ENCODE measurements around the gene DLG4.

The DLG4 gene

DNA sequence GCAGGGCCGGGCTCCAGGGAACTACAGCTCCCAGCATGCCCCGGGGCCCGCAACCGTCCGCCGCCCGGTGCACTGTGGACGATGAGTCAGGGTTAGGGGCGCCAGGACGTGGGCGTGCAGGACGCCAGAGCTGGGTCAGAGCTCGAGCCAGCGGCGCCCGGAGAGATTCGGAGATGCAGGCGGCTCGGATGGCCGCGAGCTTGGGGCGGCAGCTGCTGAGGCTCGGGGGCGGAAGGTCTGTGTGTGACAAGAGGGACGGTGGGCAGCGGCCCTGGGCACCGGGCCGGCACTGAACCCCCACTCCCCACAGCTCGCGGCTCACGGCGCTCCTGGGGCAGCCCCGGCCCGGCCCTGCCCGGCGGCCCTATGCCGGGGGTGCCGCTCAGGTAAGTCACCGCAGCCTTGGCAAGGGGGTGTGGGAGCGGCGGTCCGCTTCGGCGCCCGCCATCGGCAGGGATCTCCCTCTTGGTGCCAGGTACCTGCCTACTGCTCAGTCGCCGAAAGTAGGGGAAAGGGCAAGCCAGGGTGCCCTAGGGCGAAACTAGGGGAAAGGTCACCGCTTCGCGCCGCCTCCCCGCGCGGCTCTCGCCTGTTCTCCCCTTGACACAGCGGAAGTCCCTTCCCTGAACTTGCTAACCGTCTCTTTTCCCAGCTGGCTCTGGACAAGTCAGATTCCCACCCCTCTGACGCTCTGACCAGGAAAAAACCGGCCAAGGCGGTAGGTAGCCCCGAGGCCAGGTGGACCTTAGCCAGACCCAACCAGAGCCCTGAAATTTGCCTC, at the start of gene DLG4, which contains the start of gene ACADVL:
TSS of gene DLG4 (minus strand) at position 25 of the 781 bp plus-strand sequence.
TSS of gene ACADVL (plus strand) at position 127 of the 781 bp plus-strand sequence. CDS start at position 174, 47 bp downstream.
- DNase-seq = peak; percentile 65

- no peak for DNase-seq
Observed at GRCh38 chr17:7266784-7267183, 47.1 kb upstream of the DLG4 start.

DNA sequence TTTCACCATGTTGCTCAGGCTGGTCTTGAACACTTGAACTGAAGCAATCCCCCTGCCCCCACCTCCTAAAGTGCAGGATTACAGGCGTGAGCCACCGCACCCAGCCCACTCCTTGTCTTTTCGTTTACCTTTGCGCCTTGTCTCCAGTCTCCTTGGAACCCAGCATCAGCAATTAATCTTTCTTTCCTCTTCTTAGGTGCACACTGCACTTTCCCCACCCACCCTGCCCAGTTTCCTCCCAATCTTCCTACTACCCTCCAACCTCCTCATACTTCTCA, 44.1 kb upstream of the DLG4 start:
- DNase-seq = no peak

DNA sequence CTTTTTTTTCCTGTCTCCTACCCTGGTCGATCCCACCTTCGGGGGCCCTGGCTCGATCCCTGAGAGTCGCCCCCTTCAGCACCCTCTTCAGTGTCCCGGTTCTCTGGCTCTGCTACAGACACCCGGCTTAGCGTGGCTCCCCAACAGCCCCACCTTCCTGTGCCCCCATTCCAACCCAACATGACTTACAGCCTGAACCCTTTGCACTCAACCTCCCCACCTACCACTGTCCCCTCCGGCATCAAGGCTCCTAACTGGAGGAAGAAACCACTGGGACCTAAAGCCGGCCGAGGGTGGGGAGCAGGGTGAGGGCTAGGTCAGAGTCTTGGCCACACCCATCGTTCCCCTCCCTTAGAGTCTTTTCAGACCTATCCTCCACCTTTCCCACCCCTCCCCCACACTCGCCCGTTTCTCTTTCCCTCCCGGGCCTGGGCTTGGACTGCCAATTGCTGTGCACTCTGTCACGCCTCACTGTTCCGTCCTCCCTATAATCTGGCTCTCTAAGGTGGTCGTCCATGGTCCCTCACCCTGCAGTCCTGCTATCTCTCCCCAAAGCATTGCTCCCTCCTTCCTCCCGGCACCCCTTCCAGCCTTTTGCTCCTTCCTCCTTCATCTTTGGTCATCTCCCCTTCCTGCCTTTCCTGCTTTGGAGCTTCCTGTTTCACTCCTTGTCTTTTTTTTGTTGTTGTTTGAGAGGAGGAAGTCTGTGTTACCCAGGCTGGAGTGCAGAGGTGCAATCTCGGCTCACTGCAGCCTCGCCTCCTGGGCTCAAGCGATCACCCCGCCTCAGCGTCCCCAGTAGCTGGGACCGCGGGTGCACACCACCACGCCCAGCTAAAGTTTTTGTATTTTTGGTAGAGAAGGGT, 43.5 kb upstream of the DLG4 start:
- DNase-seq = peak; percentile 56

DNA sequence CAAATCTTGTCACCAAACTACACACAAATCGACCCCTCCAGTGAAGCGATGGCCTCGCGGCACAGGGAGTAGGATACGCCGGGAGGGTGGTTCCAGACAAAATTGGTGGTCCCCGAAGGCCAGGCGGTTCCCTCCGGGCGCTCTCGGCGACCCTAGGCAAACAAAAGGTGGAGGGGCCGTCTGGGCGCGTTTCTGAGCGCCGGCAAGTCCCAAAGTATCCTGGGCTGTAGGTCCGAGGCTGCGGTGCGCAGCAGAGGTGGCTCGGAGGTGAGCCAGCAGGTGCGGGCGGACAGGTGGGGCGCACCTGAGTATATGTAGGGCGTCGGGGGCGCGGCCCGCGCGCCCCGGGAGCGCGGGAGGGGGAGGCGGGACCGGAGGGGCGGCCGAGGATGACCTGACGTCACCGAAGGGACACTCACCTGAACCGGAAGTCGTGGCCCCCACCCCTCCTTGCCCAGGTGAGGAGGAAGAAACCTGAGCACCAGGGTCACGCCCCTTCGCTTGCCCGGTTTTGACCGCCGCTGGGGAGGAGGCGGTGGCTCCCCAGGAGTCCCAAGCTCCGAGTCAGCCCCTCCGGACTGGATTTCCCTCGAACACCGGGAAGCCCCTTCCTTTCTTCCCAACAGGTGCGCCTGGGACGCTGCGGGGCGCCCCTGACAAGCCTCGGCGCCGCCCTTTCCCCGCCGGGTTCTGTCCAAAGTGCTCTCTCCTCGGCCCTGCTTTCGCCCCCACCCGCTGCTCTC, 42.7 kb upstream of the DLG4 start, which contains the start of gene CLDN7:
TSS of gene CLDN7 (minus strand) at position 287 of the 743 bp plus-strand sequence. CDS start 435 bp downstream, outside the sequence.
- DNase-seq = peak; percentile 88

- DNase-seq = no peak
Observed at GRCh38 chr17:7261379-7262191, 41.9 kb upstream of the DLG4 start.

GRCh38 chr17:7260651-7261378, 41.2 kb upstream of the DLG4 start:
- DNase-seq = peak; percentile 21

GRCh38 chr17:7260151-7260550, 40.5 kb upstream of the DLG4 start:
- no peak for DNase-seq

- no peak for DNase-seq
Observed at GRCh38 chr17:7259555-7259889, 39.9 kb upstream of the DLG4 start.

DNA sequence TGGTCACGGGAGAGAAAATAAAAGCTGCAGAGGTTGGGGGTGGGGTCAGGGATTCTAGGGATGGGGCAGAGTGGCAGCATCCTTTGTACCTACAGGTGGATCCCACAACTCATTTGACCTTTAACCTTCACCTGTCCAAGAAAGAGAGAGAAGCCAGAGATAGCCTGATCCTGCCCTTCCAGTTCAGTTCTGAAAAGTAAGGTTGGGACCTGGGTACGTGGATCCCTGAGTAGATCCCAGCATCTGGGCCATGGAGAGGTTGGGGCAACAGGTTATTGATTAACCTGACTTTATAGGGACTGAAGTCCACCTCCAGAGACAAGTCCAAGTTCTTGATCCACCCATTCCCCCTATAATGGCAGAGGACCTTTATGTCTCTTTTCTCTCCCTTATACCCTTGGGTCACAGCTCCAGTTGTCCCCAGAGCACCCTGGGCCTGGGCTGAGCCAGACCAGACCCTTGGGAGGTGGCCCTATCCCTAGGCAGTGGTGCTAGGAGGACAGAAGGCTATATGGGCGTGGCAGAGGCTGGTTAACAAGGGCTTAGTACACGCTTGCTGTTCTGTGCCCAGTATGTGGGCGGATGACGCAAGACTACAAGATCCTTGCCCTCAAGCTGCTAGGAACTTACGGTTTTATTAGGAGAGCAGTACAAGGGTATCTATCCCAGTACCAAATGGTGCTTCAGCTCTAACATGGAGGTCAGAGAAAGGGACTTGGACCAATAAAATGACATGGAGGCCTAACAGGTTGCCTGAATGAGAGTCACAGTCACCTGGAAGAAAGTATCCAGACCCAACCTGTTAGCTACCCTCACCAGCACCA, 39.3 kb upstream of the DLG4 start:
- no peak for DNase-seq

- no peak for DNase-seq
Observed at GRCh38 chr17:7256766-7257456, 37.3 kb upstream of the DLG4 start.

GRCh38 chr17:7254511-7254910, 34.9 kb upstream of the DLG4 start:
- DNase-seq = no peak

DNA sequence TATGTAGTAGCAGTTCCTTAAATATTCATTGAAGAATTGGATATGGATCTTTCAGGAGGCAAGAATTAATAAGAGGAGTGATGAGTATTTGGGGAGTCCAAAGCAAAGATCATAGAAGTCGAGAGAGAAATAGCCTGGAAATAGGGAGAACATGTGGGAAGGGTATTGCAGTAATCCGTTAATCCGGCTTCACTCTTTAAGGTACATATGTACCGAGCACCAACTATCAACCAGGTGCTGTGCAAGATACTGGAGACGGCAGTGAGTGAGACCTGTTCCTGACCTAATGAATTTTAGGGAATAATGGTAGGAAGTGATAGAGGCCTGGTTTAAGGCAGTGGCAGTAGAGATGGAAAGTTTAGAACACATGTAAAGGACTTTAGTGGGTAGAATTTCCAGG, 33.4 kb upstream of the DLG4 start:
- no peak for DNase-seq

GRCh38 chr17:7252176-7253043, 32.8 kb upstream of the DLG4 start, which contains the start of gene ELP5:
TSS of gene ELP5 (plus strand) at chr17:7252215. CDS start at chr17:7252551, 336 bp downstream.
- DNase-seq = peak; percentile 93

DNA sequence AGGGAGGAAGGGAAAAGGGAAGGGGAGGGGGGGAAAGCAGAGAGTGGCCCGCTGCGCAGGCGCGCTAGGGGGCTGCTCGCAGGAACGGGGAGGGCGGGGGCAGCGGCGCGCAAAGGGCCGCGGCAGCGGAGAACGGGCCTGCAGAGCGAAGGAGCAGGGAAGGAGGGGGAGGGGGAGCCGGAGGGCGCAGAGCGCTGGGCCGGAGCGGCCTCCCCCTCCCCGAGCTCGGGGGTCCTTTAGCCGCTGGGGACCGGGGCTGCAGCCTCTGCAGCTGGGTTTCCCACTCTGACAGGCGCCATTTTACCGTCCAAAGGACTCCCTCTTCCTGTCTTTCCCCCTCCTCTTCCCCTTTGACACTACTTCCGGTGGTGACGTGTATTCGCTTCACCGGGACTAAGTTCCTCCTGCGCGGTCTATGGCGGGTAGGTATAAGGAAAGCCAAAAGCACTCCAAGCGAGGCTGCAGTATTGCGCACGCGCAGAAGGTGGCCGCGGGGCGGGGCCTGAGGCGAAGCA, 32.1 kb upstream of the DLG4 start, which contains the start of gene CTDNEP1:
TSS of gene CTDNEP1 (minus strand) at position 74 of the 515 bp plus-strand sequence. CDS start 438 bp downstream, outside the sequence.
- DNase-seq = peak; percentile 98

DNA sequence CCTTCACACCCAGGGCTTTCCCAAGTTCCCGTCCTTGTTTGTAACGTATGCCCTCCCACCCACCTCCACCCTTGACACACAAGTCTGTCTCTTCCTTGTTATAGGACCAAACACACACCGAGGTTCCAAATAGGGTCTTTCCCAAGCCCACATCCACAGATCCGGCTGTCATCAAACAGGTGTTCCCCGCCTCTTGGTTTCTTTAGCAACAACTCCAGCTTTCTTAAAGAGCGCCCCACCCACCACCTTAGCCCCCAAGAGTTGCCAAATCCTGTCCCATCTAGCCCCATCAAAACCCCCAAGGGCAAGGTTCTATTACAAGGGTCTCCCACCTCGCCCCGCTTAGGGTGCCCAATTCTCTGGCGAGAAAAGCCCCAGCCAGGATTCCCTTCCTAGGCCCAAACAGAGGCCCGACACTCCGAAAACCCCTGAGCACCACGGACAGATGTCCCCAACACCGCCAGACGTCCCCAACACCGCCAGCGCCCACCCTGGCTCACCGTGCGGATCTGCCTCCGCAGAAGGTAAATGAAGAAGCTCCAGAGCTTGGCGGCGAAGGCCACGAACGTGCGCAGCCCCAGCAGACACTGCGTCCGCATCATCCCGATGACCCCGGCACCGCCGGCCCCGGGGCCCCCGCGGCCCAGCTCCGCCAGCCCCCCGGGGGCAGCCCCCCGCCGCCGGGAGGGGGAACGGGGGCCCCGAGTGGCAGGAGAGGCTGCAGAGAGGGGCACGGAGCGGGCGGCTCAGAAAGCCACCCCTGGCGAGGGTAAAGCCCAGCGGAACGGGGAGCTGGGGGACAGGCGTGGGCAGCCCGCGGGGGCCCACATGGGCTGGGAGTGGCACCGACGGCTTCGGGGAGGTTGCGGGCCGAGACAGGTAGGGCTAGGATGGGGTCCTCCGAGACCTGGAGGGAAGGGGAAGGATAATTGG, 31.3 kb upstream of the DLG4 start:
- no peak for DNase-seq

DNA sequence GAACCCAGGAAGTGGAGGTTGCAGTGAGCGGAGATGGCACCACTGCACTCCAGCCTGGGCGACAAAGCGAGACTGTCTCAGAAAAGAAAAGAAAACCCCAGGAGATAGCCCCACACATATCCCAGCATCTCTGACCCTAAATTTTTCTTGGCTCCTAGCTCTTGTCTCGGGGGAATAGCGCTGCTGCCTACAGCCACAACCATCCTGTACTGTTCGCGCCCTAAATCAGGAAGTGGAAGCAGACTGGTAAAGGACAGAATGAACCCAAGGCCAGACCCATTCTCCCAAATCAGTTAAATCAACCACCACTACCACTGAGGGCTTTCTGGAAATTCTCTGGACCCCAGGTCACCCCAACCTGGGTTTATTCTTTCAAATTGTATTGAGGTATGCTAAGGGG, 30.2 kb upstream of the DLG4 start:
- DNase-seq = no peak
